ENCODE measurements around the gene TRPC5OS. TPM values are rescaled to one million over a fixed set of nuclear protein-coding genes. Genes with fewer than 3 reads are reported as not detected.

Gene TRPC5OS
- total RNA-seq, 2 donors from 2014 or later: not detected

DNA sequence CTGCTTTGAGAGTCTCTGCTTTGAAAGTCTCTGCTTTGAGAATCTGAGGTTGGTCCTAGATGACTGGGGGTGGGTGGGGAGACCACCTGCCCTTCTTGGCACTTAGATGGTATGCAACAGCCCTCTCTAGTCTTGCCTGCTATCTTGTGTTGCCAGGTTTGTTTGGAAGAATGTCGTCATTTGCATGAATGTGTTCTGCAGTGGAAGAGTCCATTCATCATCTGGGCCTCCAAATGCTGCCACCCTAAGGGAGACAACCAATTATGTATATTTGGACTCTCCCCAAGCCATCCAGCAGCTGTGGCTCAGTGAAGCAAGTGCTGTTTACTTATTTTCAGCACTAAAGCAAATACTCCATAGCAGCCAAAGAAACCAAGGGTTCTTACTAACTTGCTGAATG, 44.6 kb upstream of the TRPC5OS start:
- H3K4me3 ChIP-seq (ENCODE audit: low read length): no peak overlapping the region
- Mint-ChIP-seq H3K36me3 (ENCODE audit: low read depth) (peaks cover 8% of the 10 kb centered on the region), H3K9me3 (peaks cover 30% of the 10 kb centered on the region), H3K27ac (no peak overlapping the region), H3K4me1 (peaks cover 8% of the 10 kb centered on the region), H3K27me3 (ENCODE audit: insufficient read depth) (peaks cover 23% of the 10 kb centered on the region), H3K4me3 (no peak overlapping the region)
- H3K9me3 ChIP-seq (ENCODE audit: control insufficient read depth, low read length): peaks cover 4% of the 10 kb centered on the region
- H3K9ac ChIP-seq (ENCODE audit: extremely low read depth, low read length, poor library complexity, severe bottlenecking): no peak overlapping the region
- no peak overlapping the region for H3K27ac ChIP-seq (ENCODE audit: low read depth, low read length)
- TF ChIP-seq CTCF (conservative IDR thresholded peaks at IDR 0.05): no peak
- 100% methylated on average over 1 of the region's 1 CpG; no CpG with 5 or more reads in 1 of the 2 experiments for WGBS, 2 experiments (ENCODE audit: insufficient coverage in 1 of 2, insufficient read length in 1 of 2)
- H3K4me1 ChIP-seq (ENCODE audit: control insufficient read depth, insufficient read depth, low read length): no peaks in the 10 kb centered on the region
- no peaks in the 10 kb centered on the region for H3K36me3 ChIP-seq (ENCODE audit: control insufficient read depth, insufficient read depth, low read length)
- no peak for DNase-seq
- H3K27me3 ChIP-seq (ENCODE audit: control insufficient read depth, insufficient read depth, low read length, poor library complexity, severe bottlenecking): peaks cover 8% of the 10 kb centered on the region

DNA sequence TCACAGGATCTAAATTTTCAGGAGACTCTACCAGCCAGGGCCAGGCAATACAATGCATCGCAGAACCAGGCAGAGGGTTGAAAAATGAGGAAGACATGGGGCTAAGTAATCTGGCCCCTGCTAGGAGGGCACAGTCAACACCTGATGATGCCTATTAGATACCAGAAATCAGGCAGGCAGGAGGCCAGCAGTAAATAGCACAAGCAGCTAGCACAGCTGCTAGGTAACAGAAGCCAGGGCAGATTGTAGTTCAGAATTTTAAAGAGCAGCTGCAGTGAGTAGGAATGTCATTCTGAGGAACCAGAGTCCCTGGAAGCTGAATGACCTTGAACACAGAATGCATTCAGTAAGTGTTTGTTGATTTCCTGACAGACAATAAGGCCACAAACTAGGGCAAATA, 38.8 kb upstream of the TRPC5OS start:
- no peak for TF ChIP-seq CTCF (conservative IDR thresholded peaks at IDR 0.05)
- 100% methylated on average over 1 of the region's 1 CpG; no CpG with 5 or more reads in 1 of the 2 experiments for WGBS, 2 experiments (ENCODE audit: insufficient coverage in 1 of 2, insufficient read length in 1 of 2)
- H3K4me3 Mint-ChIP-seq: no peak overlapping the region
- no peak overlapping the region for H3K27ac Mint-ChIP-seq
- peak overlapping the region; percentile 11 for H3K9ac ChIP-seq (ENCODE audit: extremely low read depth, low read length, poor library complexity, severe bottlenecking)
- H3K27me3 Mint-ChIP-seq (ENCODE audit: insufficient read depth): peaks cover 6% of the 10 kb centered on the region
- no peaks in the 10 kb centered on the region for H3K9me3 Mint-ChIP-seq
- no peaks in the 10 kb centered on the region for H3K36me3 ChIP-seq (ENCODE audit: control insufficient read depth, insufficient read depth, low read length)
- no peaks in the 10 kb centered on the region for H3K9me3 ChIP-seq (ENCODE audit: control insufficient read depth, low read length)
- no peak overlapping the region for H3K4me3 ChIP-seq (ENCODE audit: low read length)
- H3K27ac ChIP-seq (ENCODE audit: low read depth, low read length): no peak overlapping the region
- peaks cover 7% of the 10 kb centered on the region for H3K4me1 Mint-ChIP-seq
- H3K36me3 Mint-ChIP-seq (ENCODE audit: low read depth): no peaks in the 10 kb centered on the region
- DNase-seq: peak; percentile 36
- H3K27me3 ChIP-seq (ENCODE audit: control insufficient read depth, insufficient read depth, low read length, poor library complexity, severe bottlenecking): no peaks in the 10 kb centered on the region
- H3K4me1 ChIP-seq (ENCODE audit: control insufficient read depth, insufficient read depth, low read length): no peaks in the 10 kb centered on the region

GRCh38 chrX:111847491-111848133, 28.4 kb upstream of the TRPC5OS start:
- no peak overlapping the region for H3K4me3 ChIP-seq (ENCODE audit: low read length)
- no peaks in the 10 kb centered on the region for H3K9me3 Mint-ChIP-seq
- no peak for TF ChIP-seq CTCF (conservative IDR thresholded peaks at IDR 0.05)
- H3K27me3 Mint-ChIP-seq (ENCODE audit: insufficient read depth): peaks cover 2% of the 10 kb centered on the region
- no peak overlapping the region for H3K9ac ChIP-seq (ENCODE audit: extremely low read depth, low read length, poor library complexity, severe bottlenecking)
- WGBS, 2 experiments (ENCODE audit: insufficient coverage in 1 of 2, insufficient read length in 1 of 2): 78% methylated on average over 4 of the region's 4 CpGs; no CpG with 5 or more reads in 1 of the 2 experiments
- no peak for DNase-seq
- H3K9me3 ChIP-seq (ENCODE audit: control insufficient read depth, low read length): no peaks in the 10 kb centered on the region
- no peak overlapping the region for H3K27ac ChIP-seq (ENCODE audit: low read depth, low read length)
- no peaks in the 10 kb centered on the region for H3K4me1 ChIP-seq (ENCODE audit: control insufficient read depth, insufficient read depth, low read length)
- no peaks in the 10 kb centered on the region for H3K36me3 ChIP-seq (ENCODE audit: control insufficient read depth, insufficient read depth, low read length)
- no peak overlapping the region for H3K27ac Mint-ChIP-seq
- H3K27me3 ChIP-seq (ENCODE audit: control insufficient read depth, insufficient read depth, low read length, poor library complexity, severe bottlenecking): no peaks in the 10 kb centered on the region
- no peak overlapping the region for H3K4me3 Mint-ChIP-seq
- H3K4me1 Mint-ChIP-seq: no peaks in the 10 kb centered on the region
- no peaks in the 10 kb centered on the region for H3K36me3 Mint-ChIP-seq (ENCODE audit: low read depth)
